ENCODE data around the gene SPATA6L. TPM values are rescaled to one million over a fixed set of nuclear protein-coding genes. Genes with fewer than 3 reads are reported as not detected.
A peak's percentile ranks its signal among the peaks of the same experiment; 100 is the strongest.

Gene SPATA6L
- total and polyA plus RNA-seq, 2 of the 13 experiments (the other 11 are each of a cell fraction or from before 2014, with no cell fraction given), result 1.1 to 1.9 TPM

GRCh38 chr9:4700091-4700490 lies 33.8 kb upstream of the SPATA6L start (continued):
- TF ChIP-seq CHD4 (IDR thresholded peaks at IDR 0.05; ENCODE audit: borderline replicate concordance, low read length) (no peak), MIXL1 (CRISPR knock-in tag; IDR thresholded peaks at IDR 0.05) (peak; percentile 78), KLF13 (CRISPR knock-in tag; IDR thresholded peaks at IDR 0.05) (no peak), ZNF550 (CRISPR knock-in tag; IDR thresholded peaks at IDR 0.05; ENCODE audit: borderline replicate concordance) (no peak), HNRNPK (IDR thresholded peaks at IDR 0.05; ENCODE audit: low read depth, low read length, poor library complexity, severe bottlenecking) (no peak), AHR (CRISPR knock-in tag; IDR thresholded peaks at IDR 0.05) (no peak), SMYD3 (CRISPR knock-in tag; IDR thresholded peaks at IDR 0.05) (no peak), ZBTB39 (CRISPR knock-in tag; IDR thresholded peaks at IDR 0.05) (no peak), NFYB (CRISPR knock-in tag; IDR thresholded peaks at IDR 0.05) (no peak), ZBTB46 (CRISPR knock-in tag; IDR thresholded peaks at IDR 0.05; ENCODE audit: borderline replicate concordance) (no peak)
- TF ChIP-seq, protein P1, sequence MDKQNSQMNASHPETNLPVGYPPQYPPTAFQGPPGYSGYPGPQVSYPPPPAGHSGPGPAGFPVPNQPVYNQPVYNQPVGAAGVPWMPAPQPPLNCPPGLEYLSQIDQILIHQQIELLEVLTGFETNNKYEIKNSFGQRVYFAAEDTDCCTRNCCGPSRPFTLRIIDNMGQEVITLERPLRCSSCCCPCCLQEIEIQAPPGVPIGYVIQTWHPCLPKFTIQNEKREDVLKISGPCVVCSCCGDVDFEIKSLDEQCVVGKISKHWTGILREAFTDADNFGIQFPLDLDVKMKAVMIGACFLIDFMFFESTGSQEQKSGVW (CRISPR knock-in tag; IDR thresholded peaks at IDR 0.05; ENCODE audit: borderline replicate concordance), result no peak
- TF ChIP-seq, protein P2, sequence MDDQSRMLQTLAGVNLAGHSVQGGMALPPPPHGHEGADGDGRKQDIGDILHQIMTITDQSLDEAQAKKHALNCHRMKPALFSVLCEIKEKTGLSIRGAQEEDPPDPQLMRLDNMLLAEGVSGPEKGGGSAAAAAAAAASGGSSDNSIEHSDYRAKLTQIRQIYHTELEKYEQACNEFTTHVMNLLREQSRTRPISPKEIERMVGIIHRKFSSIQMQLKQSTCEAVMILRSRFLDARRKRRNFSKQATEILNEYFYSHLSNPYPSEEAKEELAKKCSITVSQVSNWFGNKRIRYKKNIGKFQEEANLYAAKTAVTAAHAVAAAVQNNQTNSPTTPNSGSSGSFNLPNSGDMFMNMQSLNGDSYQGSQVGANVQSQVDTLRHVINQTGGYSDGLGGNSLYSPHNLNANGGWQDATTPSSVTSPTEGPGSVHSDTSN (CRISPR knock-in tag; IDR thresholded peaks at IDR 0.05; ENCODE audit: borderline replicate concordance), result no peak
- TF ChIP-seq, protein P3, sequence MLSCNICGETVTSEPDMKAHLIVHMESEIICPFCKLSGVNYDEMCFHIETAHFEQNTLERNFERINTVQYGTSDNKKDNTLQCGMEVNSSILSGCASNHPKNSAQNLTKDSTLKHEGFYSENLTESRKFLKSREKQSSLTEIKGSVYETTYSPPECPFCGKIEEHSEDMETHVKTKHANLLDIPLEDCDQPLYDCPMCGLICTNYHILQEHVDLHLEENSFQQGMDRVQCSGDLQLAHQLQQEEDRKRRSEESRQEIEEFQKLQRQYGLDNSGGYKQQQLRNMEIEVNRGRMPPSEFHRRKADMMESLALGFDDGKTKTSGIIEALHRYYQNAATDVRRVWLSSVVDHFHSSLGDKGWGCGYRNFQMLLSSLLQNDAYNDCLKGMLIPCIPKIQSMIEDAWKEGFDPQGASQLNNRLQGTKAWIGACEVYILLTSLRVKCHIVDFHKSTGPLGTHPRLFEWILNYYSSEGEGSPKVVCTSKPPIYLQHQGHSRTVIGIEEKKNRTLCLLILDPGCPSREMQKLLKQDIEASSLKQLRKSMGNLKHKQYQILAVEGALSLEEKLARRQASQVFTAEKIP (CRISPR knock-in tag; IDR thresholded peaks at IDR 0.05; ENCODE audit: borderline replicate concordance), result no peak
- TF ChIP-seq, protein P4, sequence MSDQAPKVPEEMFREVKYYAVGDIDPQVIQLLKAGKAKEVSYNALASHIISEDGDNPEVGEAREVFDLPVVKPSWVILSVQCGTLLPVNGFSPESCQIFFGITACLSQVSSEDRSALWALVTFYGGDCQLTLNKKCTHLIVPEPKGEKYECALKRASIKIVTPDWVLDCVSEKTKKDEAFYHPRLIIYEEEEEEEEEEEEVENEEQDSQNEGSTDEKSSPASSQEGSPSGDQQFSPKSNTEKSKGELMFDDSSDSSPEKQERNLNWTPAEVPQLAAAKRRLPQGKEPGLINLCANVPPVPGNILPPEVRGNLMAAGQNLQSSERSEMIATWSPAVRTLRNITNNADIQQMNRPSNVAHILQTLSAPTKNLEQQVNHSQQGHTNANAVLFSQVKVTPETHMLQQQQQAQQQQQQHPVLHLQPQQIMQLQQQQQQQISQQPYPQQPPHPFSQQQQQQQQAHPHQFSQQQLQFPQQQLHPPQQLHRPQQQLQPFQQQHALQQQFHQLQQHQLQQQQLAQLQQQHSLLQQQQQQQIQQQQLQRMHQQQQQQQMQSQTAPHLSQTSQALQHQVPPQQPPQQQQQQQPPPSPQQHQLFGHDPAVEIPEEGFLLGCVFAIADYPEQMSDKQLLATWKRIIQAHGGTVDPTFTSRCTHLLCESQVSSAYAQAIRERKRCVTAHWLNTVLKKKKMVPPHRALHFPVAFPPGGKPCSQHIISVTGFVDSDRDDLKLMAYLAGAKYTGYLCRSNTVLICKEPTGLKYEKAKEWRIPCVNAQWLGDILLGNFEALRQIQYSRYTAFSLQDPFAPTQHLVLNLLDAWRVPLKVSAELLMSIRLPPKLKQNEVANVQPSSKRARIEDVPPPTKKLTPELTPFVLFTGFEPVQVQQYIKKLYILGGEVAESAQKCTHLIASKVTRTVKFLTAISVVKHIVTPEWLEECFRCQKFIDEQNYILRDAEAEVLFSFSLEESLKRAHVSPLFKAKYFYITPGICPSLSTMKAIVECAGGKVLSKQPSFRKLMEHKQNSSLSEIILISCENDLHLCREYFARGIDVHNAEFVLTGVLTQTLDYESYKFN (CRISPR knock-in tag; conservative IDR thresholded peaks at IDR 0.05), result peak; percentile 84

All from HepG2 (cell line).